ENCODE results near the gene SGK1.

- TF ChIP-seq CTCF (IDR thresholded peaks at IDR 0.05; ENCODE audit: poor library complexity, severe bottlenecking): no peak
- TF ChIP-seq POLR2AphosphoS5 (IDR thresholded peaks at IDR 0.05): no peak
- TF ChIP-seq TAF1 (IDR thresholded peaks at IDR 0.05; ENCODE audit: low read depth): no peak
- no peak for TF ChIP-seq EZH2 (IDR thresholded peaks at IDR 0.05; ENCODE audit: borderline replicate concordance, insufficient read depth, low read length, poor library complexity, severe bottlenecking)
- TF ChIP-seq REST (IDR thresholded peaks at IDR 0.05; ENCODE audit: borderline replicate concordance): no peak
- TF ChIP-seq SMC3 (conservative IDR thresholded peaks at IDR 0.05; ENCODE audit: poor library complexity): no peak
- no peak for TF ChIP-seq EP300 (conservative IDR thresholded peaks at IDR 0.05; ENCODE audit: poor library complexity, severe bottlenecking)
These were observed 3.3 kb upstream of the SGK1 start for GRCh38 chr6:134321246-134321645.
